Adipocyte (in vitro differentiated cells): ENCODE measurements around the gene KCNJ6.

Experiments used
- DNase-seq: peaks from one replicate; pipeline ENCODE4 v3.0.0-alpha.2; 2015; ENCODE audit warnings: low read depth
- H3K27me3 ChIP-seq: replicated peaks from 2 replicates; pipeline ENCODE4 v1.7.0; 2013; ENCODE audit warnings: mild to moderate bottlenecking, low read length, moderate library complexity; ENCODE audit not compliant: control insufficient read depth, insufficient read depth
- H3K36me3 ChIP-seq: 2 replicates; pipeline ENCODE4 v1.7.0; 2013; ENCODE audit warnings: low read length, mild to moderate bottlenecking, moderate library complexity; ENCODE audit not compliant: control insufficient read depth, insufficient read depth, severe bottlenecking
- H3K4me1 ChIP-seq: 2 replicates; pipeline ENCODE4 v1.7.0; 2013; ENCODE audit warnings: mild to moderate bottlenecking, low read length, moderate library complexity; ENCODE audit not compliant: control insufficient read depth, insufficient read depth
- H3K4me3 ChIP-seq: 2 replicates; pipeline ENCODE4 v1.7.0; 2013; ENCODE audit warnings: mild to moderate bottlenecking, low read length, moderate library complexity
- H3K9ac ChIP-seq: 2 replicates; pipeline ENCODE4 v1.7.0; 2013; ENCODE audit warnings: mild to moderate bottlenecking, low read length, moderate library complexity
- H3K9me3 ChIP-seq: 2 replicates; pipeline ENCODE4 v1.7.0; 2013; ENCODE audit warnings: mild to moderate bottlenecking, low read length, moderate library complexity; ENCODE audit not compliant: control insufficient read depth

KCNJ6 gene

DNA sequence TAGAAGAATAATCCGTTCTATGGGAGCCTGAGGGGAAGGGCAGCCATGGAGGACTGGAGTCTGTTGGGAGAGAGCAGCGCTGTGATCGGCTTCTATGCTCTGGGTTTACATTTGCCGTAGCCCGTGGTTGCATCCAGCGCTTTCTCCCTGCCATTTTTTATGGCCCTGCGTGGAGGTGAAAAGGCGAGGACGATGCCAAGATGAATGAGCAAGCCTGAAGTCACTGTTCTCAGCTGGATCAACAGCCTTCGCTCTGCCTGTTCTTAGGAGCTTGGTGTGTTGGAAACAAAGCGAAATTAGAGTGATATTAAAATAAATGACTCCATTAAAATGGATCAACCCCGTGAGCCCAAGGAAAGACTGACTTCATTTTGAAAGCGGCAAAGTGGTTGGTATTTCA lies 120.2 kb downstream of the KCNJ6 start:
- Histone ChIP-seq H3K36me3 (no peaks in the 10 kb centered on the region), H3K4me3 (no peak overlapping the region), H3K4me1 (peaks cover 2% of the 10 kb centered on the region), H3K9ac (no peak overlapping the region), H3K9me3 (no peaks in the 10 kb centered on the region), H3K27me3 (peaks cover 4% of the 10 kb centered on the region)
- DNase-seq = no peak

DNA sequence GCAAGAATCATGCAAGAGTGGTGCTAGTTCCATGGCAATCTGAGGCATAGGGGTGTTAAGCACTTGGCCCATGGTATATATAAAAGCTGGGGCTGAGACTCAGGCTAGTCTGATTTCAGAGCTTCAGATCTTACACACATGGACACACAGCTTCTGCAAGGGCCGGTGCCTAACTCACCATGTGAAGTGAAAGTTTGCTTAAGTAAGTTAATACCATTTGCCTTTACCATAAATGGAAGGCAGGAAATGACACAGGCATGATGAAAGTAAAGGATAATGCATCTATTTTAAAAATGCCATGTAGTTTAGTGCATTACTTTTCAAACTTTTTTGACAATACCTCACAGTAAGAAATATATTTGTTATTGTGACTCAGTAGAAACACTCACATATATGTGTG lies 122.6 kb downstream of the KCNJ6 start:
- H3K4me1 ChIP-seq = peaks cover 11% of the 10 kb centered on the region
- H3K9me3 ChIP-seq = peaks cover 7% of the 10 kb centered on the region
- H3K4me3 ChIP-seq = no peak overlapping the region
- peak; percentile 16 for DNase-seq
- no peaks in the 10 kb centered on the region for H3K36me3 ChIP-seq
- no peaks in the 10 kb centered on the region for H3K27me3 ChIP-seq
- no peak overlapping the region for H3K9ac ChIP-seq

DNA sequence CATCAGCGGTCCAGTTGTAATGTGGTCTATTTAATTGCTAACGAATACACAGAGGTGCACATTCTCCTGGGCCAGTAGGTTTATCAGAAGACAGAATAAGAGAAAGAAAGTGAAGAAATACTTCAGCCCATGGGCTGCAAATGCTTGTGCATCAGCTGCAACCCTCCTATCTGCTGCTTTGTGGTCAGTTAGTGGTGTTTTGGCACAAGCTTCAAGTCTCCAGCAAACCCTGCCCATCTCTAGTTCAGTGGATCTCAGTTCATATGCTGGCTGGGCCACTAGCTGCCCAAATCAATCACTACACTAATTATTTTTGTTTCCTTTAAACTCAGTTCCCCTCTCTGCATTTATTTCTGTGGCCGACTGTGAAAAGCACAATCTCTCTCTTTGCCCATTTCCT lies 124.2 kb downstream of the KCNJ6 start:
- no peak overlapping the region for H3K9ac ChIP-seq
- H3K36me3 ChIP-seq = no peaks in the 10 kb centered on the region
- H3K27me3 ChIP-seq = no peaks in the 10 kb centered on the region

DNA sequence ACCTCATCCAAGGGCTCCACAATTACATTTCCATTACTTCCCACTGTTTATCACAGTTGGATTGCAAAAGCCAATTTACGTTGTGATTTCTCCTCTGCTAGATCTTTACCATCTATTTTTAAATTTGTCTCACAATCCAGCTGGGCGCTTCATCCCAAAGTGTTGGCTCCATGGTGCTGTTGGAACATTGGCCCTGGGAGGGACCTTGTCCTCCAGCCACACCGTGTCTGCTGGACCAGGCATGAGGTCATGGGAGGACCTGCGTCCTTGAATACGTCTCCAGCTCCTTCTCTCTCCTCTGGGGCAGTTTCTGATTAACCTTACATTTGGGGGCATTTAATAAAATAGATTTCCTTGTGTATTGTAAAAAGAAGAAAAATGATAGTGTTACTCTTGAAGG lies 125.4 kb downstream of the KCNJ6 start:
- DNase-seq = no peak
- Histone ChIP-seq H3K27me3 (no peaks in the 10 kb centered on the region), H3K9me3 (peaks cover 10% of the 10 kb centered on the region), H3K9ac (no peak overlapping the region), H3K4me1 (peaks cover 22% of the 10 kb centered on the region), H3K4me3 (no peak overlapping the region), H3K36me3 (no peaks in the 10 kb centered on the region)

More for the DNA sequence above, 124.2 kb downstream of the KCNJ6 start:
- Histone ChIP-seq H3K4me1 (peaks cover 21% of the 10 kb centered on the region), H3K4me3 (no peak overlapping the region), H3K9me3 (peaks cover 10% of the 10 kb centered on the region)
- peak; percentile 3 for DNase-seq

- peaks cover 10% of the 10 kb centered on the region for H3K9me3 ChIP-seq
- no peaks in the 10 kb centered on the region for H3K27me3 ChIP-seq
- H3K9ac ChIP-seq = no peak overlapping the region
- H3K4me3 ChIP-seq = no peak overlapping the region
- H3K36me3 ChIP-seq = no peaks in the 10 kb centered on the region
- peaks cover 29% of the 10 kb centered on the region for H3K4me1 ChIP-seq
- DNase-seq = no peak
Measured at GRCh38 chr21:37788503-37788902, 127.8 kb downstream of the KCNJ6 start.

DNA sequence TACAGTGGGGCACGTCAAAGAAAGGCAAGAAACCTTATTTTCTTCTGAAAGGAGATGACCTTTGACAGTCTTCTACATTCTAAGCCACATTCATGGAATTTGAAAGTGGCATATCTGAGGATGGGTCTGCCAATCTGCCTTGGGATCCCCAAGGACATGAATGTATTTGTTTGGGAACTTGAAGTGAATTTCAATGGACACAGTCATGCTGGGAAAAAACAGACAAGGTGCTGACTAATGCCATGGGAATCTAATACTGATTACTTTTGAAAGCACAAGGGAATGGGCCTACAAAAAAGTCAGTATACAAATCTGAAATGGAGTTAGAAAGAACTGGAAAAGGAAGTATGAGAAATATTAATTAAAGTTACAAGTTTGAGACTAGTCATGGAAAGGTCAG lies 128.8 kb downstream of the KCNJ6 start:
- Histone ChIP-seq H3K4me1 (peaks cover 29% of the 10 kb centered on the region), H3K36me3 (no peaks in the 10 kb centered on the region), H3K27me3 (no peaks in the 10 kb centered on the region), H3K4me3 (no peak overlapping the region), H3K9ac (peak overlapping the region; percentile 48), H3K9me3 (peaks cover 10% of the 10 kb centered on the region)
- peak; percentile 77 for DNase-seq

GRCh38 chr21:37784591-37785318 lies 131.5 kb downstream of the KCNJ6 start:
- Histone ChIP-seq H3K27me3 (peaks cover under 1% of the 10 kb centered on the region), H3K9me3 (peaks cover 10% of the 10 kb centered on the region), H3K36me3 (no peaks in the 10 kb centered on the region), H3K4me1 (peaks cover 18% of the 10 kb centered on the region), H3K4me3 (no peak overlapping the region), H3K9ac (peak overlapping the region; percentile 23)
- peak; percentile 6 for DNase-seq

DNA sequence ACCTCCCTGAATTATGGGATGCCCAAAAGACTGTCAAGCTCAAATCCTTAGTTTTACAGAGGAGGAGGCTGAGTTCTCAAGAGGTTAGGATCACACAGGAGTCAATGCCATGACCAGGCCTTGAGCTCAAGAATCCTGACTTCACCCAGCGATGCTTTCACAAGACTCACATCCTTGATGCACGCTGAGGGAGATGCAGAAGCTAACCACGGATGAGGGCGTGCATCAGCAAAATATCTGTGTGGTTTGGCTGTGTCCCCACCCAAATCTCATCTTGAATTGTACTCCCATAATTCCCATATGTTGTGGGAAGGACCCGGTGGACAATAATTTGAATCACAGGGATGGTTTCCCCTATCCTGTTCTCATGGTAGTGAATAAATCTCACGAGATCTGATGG lies 133.2 kb downstream of the KCNJ6 start:
- no peak for DNase-seq
- H3K9me3 ChIP-seq = no peaks in the 10 kb centered on the region
- H3K36me3 ChIP-seq = no peaks in the 10 kb centered on the region
- H3K4me3 ChIP-seq = no peak overlapping the region
- peaks cover 12% of the 10 kb centered on the region for H3K27me3 ChIP-seq
- H3K9ac ChIP-seq = no peak overlapping the region
- H3K4me1 ChIP-seq = peaks cover 18% of the 10 kb centered on the region

- Histone ChIP-seq H3K27me3 (peaks cover 16% of the 10 kb centered on the region), H3K36me3 (no peaks in the 10 kb centered on the region), H3K4me3 (no peak overlapping the region), H3K4me1 (peaks cover 7% of the 10 kb centered on the region), H3K9ac (no peak overlapping the region), H3K9me3 (no peaks in the 10 kb centered on the region)
- DNase-seq = no peak
Measured at GRCh38 chr21:37780991-37781983, 135.0 kb downstream of the KCNJ6 start.

DNA sequence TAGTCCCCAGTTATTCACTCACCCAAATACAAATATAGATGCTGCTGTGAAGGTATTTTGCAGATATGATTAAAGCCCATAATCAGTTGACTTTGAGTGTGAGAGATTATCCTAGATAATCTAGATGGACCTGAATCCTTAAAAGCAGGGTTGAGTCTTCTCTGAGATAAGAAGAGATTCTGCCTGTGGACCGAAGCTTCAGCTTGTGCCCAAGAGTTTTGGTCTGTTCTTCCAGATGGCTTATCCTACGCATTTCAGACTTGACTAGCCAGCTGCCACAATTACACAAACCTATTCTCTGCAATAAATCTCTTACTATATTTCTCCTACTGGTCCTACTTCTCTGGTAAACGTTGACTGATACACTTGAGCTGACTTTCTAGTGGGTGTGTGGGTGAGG lies 145.1 kb downstream of the KCNJ6 start:
- Histone ChIP-seq H3K9me3 (no peaks in the 10 kb centered on the region), H3K9ac (no peak overlapping the region), H3K4me1 (no peaks in the 10 kb centered on the region), H3K27me3 (peaks cover 22% of the 10 kb centered on the region), H3K36me3 (no peaks in the 10 kb centered on the region), H3K4me3 (no peak overlapping the region)
- no peak for DNase-seq

DNA sequence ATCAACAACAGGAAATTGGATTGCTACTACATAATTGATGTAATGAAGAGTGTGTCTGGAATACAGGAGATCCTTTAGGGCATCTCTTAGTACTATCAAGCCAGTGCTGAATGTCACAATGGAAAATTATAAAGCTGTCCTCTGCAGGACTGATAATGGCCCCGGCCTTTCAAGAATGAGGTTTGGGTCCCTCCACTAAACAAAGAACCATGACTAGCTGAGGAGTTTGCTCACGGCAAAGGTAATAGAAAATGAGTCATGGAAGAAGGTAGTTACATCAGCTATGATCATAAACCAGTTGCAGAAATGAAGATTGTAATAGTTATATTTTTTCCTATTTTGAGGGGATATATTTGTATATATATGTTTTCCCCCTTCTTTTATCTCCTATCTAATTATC lies 145.8 kb downstream of the KCNJ6 start:
- DNase-seq = no peak
- Histone ChIP-seq H3K9me3 (no peaks in the 10 kb centered on the region), H3K9ac (no peak overlapping the region), H3K27me3 (peaks cover 22% of the 10 kb centered on the region), H3K4me1 (no peaks in the 10 kb centered on the region), H3K4me3 (no peak overlapping the region), H3K36me3 (no peaks in the 10 kb centered on the region)
